Choroid plexus epithelial cell (primary cell): ENCODE measurements around the gene UPK3A.

ENCODE experiments used
- DNase-seq: peaks from one replicate; pipeline ENCODE4 v3.0.0-alpha.2; 2010; ENCODE audit warnings: low read depth
- H3K4me3 ChIP-seq: 2 replicates; pipeline ENCODE4 v1.5.1; 2011; ENCODE audit warnings: low read depth, mild to moderate bottlenecking, control low read depth, low read length, moderate library complexity
- TF ChIP-seq, protein P1 (sequence below): conservative IDR thresholded peaks from 2 replicates; pipeline ENCODE4 v1.5.1; 2011; ENCODE audit warnings: low read depth, mild to moderate bottlenecking, control low read depth, inconsistent platforms, low read length, moderate library complexity

The UPK3A gene

DNA sequence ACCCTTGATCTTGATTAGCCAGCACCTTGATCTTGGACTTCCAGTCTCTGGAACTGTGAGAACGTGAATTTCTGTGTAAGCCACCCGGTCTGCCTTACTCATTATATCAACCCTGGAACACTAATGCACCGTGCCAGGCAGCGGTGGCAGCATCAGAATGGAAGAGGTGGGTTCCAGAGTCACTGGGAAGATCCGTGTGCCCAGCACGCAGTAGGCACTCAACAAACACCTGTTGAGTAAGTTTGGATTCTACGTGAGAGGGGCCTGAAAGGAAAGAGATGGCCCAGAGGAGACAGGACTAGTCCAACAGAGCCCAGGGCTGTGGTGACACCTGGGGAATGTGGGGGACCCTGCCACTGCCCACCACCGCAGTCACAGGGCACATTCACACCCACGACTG is 6.6 kb upstream of the UPK3A start:
- no peak overlapping the region for H3K4me3 ChIP-seq
- TF ChIP-seq, protein P1, sequence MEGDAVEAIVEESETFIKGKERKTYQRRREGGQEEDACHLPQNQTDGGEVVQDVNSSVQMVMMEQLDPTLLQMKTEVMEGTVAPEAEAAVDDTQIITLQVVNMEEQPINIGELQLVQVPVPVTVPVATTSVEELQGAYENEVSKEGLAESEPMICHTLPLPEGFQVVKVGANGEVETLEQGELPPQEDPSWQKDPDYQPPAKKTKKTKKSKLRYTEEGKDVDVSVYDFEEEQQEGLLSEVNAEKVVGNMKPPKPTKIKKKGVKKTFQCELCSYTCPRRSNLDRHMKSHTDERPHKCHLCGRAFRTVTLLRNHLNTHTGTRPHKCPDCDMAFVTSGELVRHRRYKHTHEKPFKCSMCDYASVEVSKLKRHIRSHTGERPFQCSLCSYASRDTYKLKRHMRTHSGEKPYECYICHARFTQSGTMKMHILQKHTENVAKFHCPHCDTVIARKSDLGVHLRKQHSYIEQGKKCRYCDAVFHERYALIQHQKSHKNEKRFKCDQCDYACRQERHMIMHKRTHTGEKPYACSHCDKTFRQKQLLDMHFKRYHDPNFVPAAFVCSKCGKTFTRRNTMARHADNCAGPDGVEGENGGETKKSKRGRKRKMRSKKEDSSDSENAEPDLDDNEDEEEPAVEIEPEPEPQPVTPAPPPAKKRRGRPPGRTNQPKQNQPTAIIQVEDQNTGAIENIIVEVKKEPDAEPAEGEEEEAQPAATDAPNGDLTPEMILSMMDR, result no peak
- DNase-seq, result no peak

DNA sequence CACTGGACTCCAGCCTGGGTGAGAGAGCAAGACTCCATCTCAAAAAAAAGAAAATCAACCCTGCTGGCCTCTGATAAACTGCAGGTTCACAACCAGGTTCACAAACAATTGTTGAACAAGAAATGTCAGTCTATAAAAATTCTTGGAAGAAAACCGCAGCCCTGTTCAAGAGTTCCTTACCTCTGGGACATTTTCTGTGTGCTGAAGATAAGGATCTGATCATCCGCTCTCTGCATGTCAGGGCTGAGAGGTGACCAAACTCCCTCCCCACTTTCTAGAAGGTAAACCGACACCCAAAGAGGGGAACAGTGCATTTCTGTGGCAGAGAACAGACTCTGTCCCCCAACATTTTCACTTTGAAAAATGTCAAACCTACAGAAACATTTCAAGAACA is 4.2 kb upstream of the UPK3A start:
- TF ChIP-seq, protein P1, result no peak
- DNase-seq, result no peak
- no peak overlapping the region for H3K4me3 ChIP-seq

DNA sequence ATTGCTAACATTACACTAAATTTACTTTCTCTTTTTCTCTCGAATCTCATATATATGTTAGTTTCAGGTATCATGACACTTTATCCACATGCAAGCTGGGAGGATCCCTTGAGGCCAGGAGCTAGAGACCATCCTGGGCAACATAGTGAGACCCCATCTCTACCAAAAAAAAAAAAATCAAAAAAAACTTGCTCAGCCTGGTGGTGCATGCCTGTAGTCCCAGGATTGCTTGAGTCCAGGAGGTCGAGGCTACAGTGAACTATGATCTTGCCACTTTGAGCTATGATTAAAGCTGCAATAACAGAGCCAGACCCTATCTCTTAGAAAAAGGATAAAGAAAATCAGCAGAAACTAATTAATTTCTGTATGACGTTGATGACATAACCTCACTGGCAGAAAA is 3.7 kb upstream of the UPK3A start:
- TF ChIP-seq, protein P1, result no peak
- H3K4me3 ChIP-seq, result no peak overlapping the region
- DNase-seq, result no peak

DNA sequence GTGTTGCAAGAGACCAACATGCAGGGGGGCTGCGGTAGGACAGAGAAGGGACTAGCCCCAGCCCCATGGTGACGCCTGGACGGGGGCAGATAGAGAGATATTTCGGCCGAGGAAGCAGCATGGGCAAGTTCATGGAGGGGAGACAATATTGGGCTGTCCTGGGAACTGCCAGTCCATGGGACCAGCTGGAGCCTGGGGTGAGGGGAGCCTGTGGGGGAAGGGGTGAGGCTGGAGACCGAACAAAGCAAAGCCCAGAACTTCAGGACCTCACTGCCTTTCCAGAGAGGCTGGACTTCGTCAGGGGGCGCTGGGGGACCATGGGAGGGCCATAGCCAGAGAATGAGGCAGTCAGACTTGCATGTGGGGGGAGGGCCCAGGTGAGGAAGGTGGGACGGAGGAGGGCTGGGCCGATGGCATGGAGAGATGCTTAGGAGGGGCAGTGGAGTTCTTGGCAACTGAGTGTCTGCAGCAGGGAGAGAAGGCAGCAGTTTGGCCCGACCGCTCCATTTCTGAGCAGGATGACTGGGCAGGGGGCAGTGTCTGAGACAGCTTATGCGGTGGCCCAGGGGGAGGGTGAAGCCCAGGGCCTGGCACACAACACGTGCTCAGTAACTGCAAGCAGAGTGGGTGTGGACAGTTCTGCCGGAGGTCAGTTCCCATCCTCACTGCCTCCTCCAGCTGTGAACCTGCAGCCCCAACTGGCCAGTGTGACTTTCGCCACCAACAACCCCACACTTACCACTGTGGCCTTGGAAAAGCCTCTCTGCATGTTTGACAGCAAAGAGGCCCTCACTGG is 712 bp downstream of the UPK3A start:
- no peak overlapping the region for H3K4me3 ChIP-seq
- TF ChIP-seq, protein P1, result peak; percentile 34
- no peak for DNase-seq

DNA sequence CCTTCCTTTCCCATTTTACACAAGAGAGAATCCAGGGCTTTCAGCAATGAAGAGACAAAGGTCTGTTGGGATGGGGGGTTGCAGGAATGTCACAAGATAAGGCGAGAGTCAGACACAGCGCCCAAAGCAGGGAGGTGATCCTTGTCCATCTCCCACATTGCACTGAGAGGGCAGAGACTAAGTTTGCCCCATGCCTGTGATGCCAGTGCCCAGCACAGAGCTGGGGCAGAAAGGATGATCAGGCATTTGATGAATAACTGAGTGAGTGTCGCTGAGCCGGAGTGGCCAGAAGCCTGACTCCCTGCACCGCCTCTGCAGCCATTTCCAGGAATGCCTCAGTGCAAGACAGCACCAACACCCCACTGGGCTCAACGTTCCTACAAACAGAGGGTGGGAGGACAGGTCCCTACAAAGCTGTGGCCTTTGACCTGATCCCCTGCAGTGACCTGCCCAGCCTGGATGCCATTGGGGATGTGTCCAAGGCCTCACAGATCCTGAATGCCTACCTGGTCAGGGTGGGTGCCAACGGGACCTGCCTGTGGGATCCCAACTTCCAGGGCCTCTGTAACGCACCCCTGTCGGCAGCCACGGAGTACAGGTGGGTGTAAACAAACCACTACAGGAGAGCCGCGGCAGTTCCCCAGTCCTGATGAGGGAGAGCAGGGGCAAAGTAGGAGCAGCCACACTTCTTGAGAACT is 2.3 kb downstream of the UPK3A start:
- H3K4me3 ChIP-seq, result no peak overlapping the region
- no peak for DNase-seq
- TF ChIP-seq, protein P1, result no peak

DNA sequence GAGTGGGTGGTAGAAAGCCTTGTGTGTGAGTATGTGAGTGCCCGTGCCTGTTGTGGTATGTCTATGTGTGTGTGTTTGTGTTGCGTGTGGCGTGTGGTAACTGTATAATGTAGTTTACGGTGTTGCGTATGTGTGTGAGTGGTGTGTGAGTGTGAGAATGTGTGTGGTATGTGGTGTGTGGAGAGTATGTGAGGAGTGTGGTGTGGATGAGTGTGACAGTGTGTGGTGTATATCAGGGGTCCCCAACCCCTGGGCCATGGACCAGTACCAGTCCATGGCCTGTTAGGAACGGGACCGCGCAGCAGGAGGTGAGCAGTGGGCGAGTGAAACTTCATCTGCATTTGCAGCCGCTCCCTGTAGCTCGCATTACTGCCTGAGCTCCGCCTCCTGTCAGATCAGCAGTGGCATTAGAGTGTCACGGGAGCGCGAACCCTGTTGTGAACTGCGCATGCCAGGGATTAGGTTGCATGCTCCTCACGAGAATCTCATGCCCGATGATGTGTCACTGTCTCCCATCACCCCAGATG is 5.7 kb downstream of the UPK3A start:
- H3K4me3 ChIP-seq, result no peak overlapping the region

More for the DNA sequence above, 5.7 kb downstream of the UPK3A start:
- DNase-seq, result peak; percentile 76
- TF ChIP-seq, protein P1, result no peak
